Endothelial cell of umbilical vein (primary cell): Measurements from ENCODE around the gene FNDC3A.

ENCODE experiments used
- CTCF ChIP-seq, 2 donors: IDR thresholded peaks; 1 replicate in 1 of 2; 2 replicates in 1 of 2; pipeline ENCODE4 v1.5.1; 2011; ENCODE audit warnings: low read length in 2 of 2, mild to moderate bottlenecking in 2 of 2, moderate library complexity in 2 of 2, control low read depth in 1 of 2, inconsistent platforms in 1 of 2, low read depth in 1 of 2; ENCODE audit not compliant: insufficient read depth in 1 of 2; ENCODE audit errors: extremely low read depth in 1 of 2
- EZH2 ChIP-seq: IDR thresholded peaks from 2 replicates; pipeline ENCODE4 v1.6.1; 2012; ENCODE audit warnings: borderline replicate concordance, low read depth, mild to moderate bottlenecking, moderate library complexity, low read length, inconsistent platforms; ENCODE audit not compliant: severe bottlenecking
- FOS ChIP-seq: IDR thresholded peaks from 2 replicates; pipeline ENCODE4 v1.6.1; 2011; ENCODE audit warnings: mild to moderate bottlenecking, low read length, moderate library complexity, borderline replicate concordance; ENCODE audit not compliant: insufficient read depth
- MAX ChIP-seq: IDR thresholded peaks from 2 replicates; pipeline ENCODE4 v1.6.1; 2011; ENCODE audit not compliant: insufficient read depth, insufficient read length
- POLR2A ChIP-seq: IDR thresholded peaks from 2 replicates; pipeline ENCODE4 v1.6.1; 2012; ENCODE audit warnings: low read depth, mild to moderate bottlenecking, control low read depth, low read length
- POLR2AphosphoS5 ChIP-seq: IDR thresholded peaks from 2 replicates; pipeline ENCODE4 v1.6.1; 2012; ENCODE audit warnings: low read depth, mild to moderate bottlenecking, control low read depth, low read length, moderate library complexity; ENCODE audit not compliant: insufficient read depth

- TF ChIP-seq CTCF (IDR thresholded peaks at IDR 0.05; ENCODE audit: extremely low read depth in 1 of 2, insufficient read depth in 1 of 2, low read depth in 1 of 2, low read length in 2 of 2) (no peak), POLR2A (no peak), POLR2AphosphoS5 (no peak), EZH2 (no peak), FOS (peak; percentile 71), MAX (no peak)
Observed at GRCh38 chr13:49023431-49023830, 47.7 kb downstream of the FNDC3A start.
